ENCODE results near the gene SEPTIN1. TPM values are rescaled to one million over a fixed set of nuclear protein-coding genes. Genes with fewer than 3 reads are reported as not detected.
A peak's percentile ranks its signal among the peaks of the same experiment; 100 is the strongest.

SEPTIN1 gene
- total and polyA plus RNA-seq, 2 experiments from 2014 or later = 0.21 to 3.9 TPM

DNA sequence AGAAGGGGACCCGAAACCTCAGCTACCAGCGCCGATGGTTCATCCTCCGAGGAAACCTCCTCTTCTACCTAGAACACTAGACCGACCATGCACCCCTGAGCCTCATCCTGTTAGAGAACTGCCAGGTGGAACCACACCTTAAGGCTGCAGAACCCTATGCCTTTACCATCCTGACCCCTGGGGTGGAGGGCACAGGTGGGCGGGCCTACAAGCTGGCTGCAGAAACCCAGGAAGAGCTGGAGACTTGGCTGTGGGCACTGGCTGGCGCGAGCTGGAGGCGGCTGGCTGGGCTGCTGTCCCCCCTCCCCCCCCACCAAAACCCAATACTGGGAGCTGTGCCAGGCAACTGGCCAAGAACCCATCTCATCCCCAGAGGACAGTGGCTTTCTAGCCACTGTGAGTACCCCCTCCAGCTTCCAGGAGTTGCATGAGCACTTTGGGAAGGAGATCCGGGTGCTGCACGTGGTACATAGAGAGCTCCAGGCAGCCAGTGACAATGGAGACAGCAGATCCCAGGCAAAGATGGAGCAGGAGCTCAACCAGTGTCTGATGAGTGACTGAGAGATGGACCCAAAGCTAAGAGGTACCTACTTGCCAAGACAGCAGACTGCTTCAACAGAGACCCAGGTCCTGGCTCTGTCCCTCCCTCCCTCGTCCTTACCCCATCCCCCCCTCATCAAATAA lies 25.8 kb downstream of the SEPTIN1 start:
- Histone ChIP-seq H4K20me1 (replicated peaks; ENCODE audit: insufficient read depth) (no peaks in the 10 kb centered on the region), H3K36me3 (ENCODE audit: insufficient read depth) (peaks cover 3% of the 10 kb centered on the region; the same call in 1 of the 2 replicates), H3K4me1 (ENCODE audit: insufficient read depth) (peaks cover 3% of the 10 kb centered on the region), H3K4me3 (peak overlapping the region; percentile 100), H3K79me2 (replicated peaks; ENCODE audit: insufficient read depth) (peaks cover 16% of the 10 kb centered on the region), H3K4me2 (peak overlapping the region; percentile 81), H3F3A (replicated peaks; ENCODE audit: low read depth) (0 out of 2 replicates have a peak, but pooled peaks cover 4% of the 10 kb centered on the region), H3K27me3 (ENCODE audit: insufficient read depth) (no peaks in the 10 kb centered on the region), H3K9me2 (ENCODE audit: insufficient read depth) (no peaks in the 10 kb centered on the region), H3K27ac (ENCODE audit: low read depth) (peak overlapping the region; percentile 97; the same call in 1 of the 2 replicates), H2AFZ (no peak overlapping the region)
- Mint-ChIP-seq H3K27me3 (ENCODE audit: insufficient read depth, low read depth, poor library complexity) (peaks cover 23% of the 10 kb centered on the region), H3K36me3 (ENCODE audit: low read depth) (peaks cover 50% of the 10 kb centered on the region), H3K4me1 (peaks cover 31% of the 10 kb centered on the region), H3K27ac (peak overlapping the region; percentile 99; the same call in 1 of the 2 replicates), H3K9me3 (peaks cover 4% of the 10 kb centered on the region; the same call in 2 of the 3 replicates), H3K4me3 (peak overlapping the region; percentile 96)
- no peak for TF ChIP-seq ZNF114 (CRISPR knock-in tag; IDR thresholded peaks at IDR 0.05)
- no peak for TF ChIP-seq EZH2 (IDR thresholded peaks at IDR 0.05; ENCODE audit: low read depth, unreplicated experiment)
- TF ChIP-seq CREB1 (CRISPR knock-in tag; IDR thresholded peaks at IDR 0.05; ENCODE audit: low read depth) = no peak
- TF ChIP-seq, protein P1, sequence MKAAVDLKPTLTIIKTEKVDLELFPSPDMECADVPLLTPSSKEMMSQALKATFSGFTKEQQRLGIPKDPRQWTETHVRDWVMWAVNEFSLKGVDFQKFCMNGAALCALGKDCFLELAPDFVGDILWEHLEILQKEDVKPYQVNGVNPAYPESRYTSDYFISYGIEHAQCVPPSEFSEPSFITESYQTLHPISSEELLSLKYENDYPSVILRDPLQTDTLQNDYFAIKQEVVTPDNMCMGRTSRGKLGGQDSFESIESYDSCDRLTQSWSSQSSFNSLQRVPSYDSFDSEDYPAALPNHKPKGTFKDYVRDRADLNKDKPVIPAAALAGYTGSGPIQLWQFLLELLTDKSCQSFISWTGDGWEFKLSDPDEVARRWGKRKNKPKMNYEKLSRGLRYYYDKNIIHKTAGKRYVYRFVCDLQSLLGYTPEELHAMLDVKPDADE (IDR thresholded peaks at IDR 0.05) = no peak
- no peak for TF ChIP-seq ZNF331 (CRISPR knock-in tag; IDR thresholded peaks at IDR 0.05; ENCODE audit: low read depth)
- DNase-seq (ENCODE audit: low spot score) (no peak), ATAC-seq (no peak)

- Histone ChIP-seq H4K20me1 (replicated peaks; ENCODE audit: insufficient read depth) (no peaks in the 10 kb centered on the region), H3K36me3 (ENCODE audit: insufficient read depth) (peaks cover 7% of the 10 kb centered on the region; the same call in 1 of the 2 replicates), H2AFZ (no peak overlapping the region), H3K79me2 (replicated peaks; ENCODE audit: insufficient read depth) (peaks cover 16% of the 10 kb centered on the region), H3F3A (replicated peaks; ENCODE audit: low read depth) (0 out of 2 replicates have a peak, but pooled peaks cover 8% of the 10 kb centered on the region), H3K4me2 (peak overlapping the region; percentile 81), H3K4me3 (peak overlapping the region; percentile 100), H3K9me2 (ENCODE audit: insufficient read depth) (no peaks in the 10 kb centered on the region), H3K27ac (ENCODE audit: low read depth) (peak overlapping the region; percentile 97), H3K27me3 (ENCODE audit: insufficient read depth) (no peaks in the 10 kb centered on the region), H3K4me1 (ENCODE audit: insufficient read depth) (peaks cover 3% of the 10 kb centered on the region)
- peak; percentile 1; the same call in 1 of the 3 replicates for ATAC-seq
- H3K4me3 Mint-ChIP-seq = peak overlapping the region; percentile 96
- H3K36me3 Mint-ChIP-seq (ENCODE audit: low read depth) = peaks cover 54% of the 10 kb centered on the region
- peak overlapping the region; percentile 99 for H3K27ac Mint-ChIP-seq
- peaks cover 4% of the 10 kb centered on the region; the same call in 2 of the 3 replicates for H3K9me3 Mint-ChIP-seq
- peaks cover 23% of the 10 kb centered on the region for H3K27me3 Mint-ChIP-seq (ENCODE audit: insufficient read depth, low read depth, poor library complexity)
- peaks cover 31% of the 10 kb centered on the region for H3K4me1 Mint-ChIP-seq
- DNase-seq (ENCODE audit: low spot score) = no peak
- no peak; the same call in 1 of the 2 replicates for TF ChIP-seq POLR2AphosphoS5 (IDR thresholded peaks at IDR 0.05; ENCODE audit: low read depth)
- TF ChIP-seq JUNB (IDR thresholded peaks at IDR 0.05; ENCODE audit: unreplicated experiment) = no peak
- TF ChIP-seq NANOG (IDR thresholded peaks at IDR 0.05; ENCODE audit: borderline replicate concordance) = no peak
- no peak for TF ChIP-seq ZNF114 (CRISPR knock-in tag; IDR thresholded peaks at IDR 0.05)
- TF ChIP-seq, protein P2, sequence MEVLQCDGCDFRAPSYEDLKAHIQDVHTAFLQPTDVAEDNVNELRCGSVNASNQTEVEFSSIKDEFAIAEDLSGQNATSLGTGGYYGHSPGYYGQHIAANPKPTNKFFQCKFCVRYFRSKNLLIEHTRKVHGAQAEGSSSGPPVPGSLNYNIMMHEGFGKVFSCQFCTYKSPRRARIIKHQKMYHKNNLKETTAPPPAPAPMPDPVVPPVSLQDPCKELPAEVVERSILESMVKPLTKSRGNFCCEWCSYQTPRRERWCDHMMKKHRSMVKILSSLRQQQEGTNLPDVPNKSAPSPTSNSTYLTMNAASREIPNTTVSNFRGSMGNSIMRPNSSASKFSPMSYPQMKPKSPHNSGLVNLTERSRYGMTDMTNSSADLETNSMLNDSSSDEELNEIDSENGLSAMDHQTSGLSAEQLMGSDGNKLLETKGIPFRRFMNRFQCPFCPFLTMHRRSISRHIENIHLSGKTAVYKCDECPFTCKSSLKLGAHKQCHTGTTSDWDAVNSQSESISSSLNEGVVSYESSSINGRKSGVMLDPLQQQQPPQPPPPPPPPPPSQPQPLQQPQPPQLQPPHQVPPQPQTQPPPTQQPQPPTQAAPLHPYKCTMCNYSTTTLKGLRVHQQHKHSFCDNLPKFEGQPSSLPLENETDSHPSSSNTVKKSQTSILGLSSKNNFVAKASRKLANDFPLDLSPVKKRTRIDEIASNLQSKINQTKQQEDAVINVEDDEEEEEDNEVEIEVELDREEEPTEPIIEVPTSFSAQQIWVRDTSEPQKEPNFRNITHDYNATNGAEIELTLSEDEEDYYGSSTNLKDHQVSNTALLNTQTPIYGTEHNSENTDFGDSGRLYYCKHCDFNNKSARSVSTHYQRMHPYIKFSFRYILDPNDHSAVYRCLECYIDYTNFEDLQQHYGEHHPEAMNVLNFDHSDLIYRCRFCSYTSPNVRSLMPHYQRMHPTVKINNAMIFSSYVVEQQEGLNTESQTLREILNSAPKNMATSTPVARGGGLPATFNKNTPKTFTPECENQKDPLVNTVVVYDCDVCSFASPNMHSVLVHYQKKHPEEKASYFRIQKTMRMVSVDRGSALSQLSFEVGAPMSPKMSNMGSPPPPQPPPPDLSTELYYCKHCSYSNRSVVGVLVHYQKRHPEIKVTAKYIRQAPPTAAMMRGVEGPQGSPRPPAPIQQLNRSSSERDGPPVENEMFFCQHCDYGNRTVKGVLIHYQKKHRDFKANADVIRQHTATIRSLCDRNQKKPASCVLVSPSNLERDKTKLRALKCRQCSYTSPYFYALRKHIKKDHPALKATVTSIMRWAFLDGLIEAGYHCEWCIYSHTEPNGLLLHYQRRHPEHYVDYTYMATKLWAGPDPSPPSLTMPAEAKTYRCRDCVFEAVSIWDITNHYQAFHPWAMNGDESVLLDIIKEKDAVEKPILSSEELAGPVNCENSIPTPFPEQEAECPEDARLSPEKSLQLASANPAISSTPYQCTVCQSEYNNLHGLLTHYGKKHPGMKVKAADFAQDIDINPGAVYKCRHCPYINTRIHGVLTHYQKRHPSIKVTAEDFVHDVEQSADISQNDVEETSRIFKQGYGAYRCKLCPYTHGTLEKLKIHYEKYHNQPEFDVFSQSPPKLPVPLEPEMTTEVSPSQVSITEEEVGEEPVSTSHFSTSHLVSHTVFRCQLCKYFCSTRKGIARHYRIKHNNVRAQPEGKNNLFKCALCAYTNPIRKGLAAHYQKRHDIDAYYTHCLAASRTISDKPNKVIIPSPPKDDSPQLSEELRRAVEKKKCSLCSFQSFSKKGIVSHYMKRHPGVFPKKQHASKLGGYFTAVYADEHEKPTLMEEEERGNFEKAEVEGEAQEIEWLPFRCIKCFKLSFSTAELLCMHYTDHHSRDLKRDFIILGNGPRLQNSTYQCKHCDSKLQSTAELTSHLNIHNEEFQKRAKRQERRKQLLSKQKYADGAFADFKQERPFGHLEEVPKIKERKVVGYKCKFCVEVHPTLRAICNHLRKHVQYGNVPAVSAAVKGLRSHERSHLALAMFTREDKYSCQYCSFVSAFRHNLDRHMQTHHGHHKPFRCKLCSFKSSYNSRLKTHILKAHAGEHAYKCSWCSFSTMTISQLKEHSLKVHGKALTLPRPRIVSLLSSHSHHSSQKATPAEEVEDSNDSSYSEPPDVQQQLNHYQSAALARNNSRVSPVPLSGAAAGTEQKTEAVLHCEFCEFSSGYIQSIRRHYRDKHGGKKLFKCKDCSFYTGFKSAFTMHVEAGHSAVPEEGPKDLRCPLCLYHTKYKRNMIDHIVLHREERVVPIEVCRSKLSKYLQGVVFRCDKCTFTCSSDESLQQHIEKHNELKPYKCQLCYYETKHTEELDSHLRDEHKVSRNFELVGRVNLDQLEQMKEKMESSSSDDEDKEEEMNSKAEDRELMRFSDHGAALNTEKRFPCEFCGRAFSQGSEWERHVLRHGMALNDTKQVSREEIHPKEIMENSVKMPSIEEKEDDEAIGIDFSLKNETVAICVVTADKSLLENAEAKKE (CRISPR knock-in tag; IDR thresholded peaks at IDR 0.05) = no peak
- TF ChIP-seq EZH2 (IDR thresholded peaks at IDR 0.05; ENCODE audit: low read depth, unreplicated experiment) = no peak
- no peak for TF ChIP-seq EZH2phosphoT487 (IDR thresholded peaks at IDR 0.05; ENCODE audit: unreplicated experiment)
- no peak for TF ChIP-seq ZNF331 (CRISPR knock-in tag; IDR thresholded peaks at IDR 0.05; ENCODE audit: low read depth)
Measured at GRCh38 chr16:30355954-30356308, 26.4 kb downstream of the SEPTIN1 start.
